Suprapubic skin (tissue), 4 donors: ENCODE results near the gene HTR3B. TPM values are rescaled to one million over a fixed set of nuclear protein-coding genes. Genes with fewer than 3 reads are reported as not detected.

Experiments
- DNase-seq, 2 donors: peaks; one replicate each; pipeline ENCODE4 v3.0.0-alpha.2; 2019; ENCODE audit warnings: low spot score in 2 of 2
- H3K27ac ChIP-seq: fragments of 200-600 bp; sonication (generic); one replicate; pipeline ENCODE4 v1.5.1; 2019
- H3K27me3 ChIP-seq: fragments of 200-600 bp; sonication (generic); one replicate; pipeline ENCODE4 v1.5.1; 2019
- H3K36me3 ChIP-seq: fragments of 200-600 bp; sonication (generic); one replicate; pipeline ENCODE4 v1.5.1; 2019
- H3K4me1 ChIP-seq: fragments of 200-600 bp; sonication (generic); one replicate; pipeline ENCODE4 v1.5.1; 2019
- H3K4me3 ChIP-seq: fragments of 200-600 bp; sonication (generic); one replicate; pipeline ENCODE4 v1.5.1; 2019; ENCODE audit warnings: mild to moderate bottlenecking
- H3K9me3 ChIP-seq: fragments of 200-600 bp; sonication (generic); one replicate; pipeline ENCODE4 v1.5.1; 2019
- EP300 ChIP-seq: sonication (generic); formaldehyde crosslinking; IDR thresholded peaks from one replicate; pipeline ENCODE4 v1.6.1; 2017; ENCODE audit warnings: antibody characterized with exemption
- POLR2A ChIP-seq, 2 donors: fragments of 450-650 bp; IDR thresholded peaks; one replicate each; pipeline ENCODE4 v1.6.1; 2017; ENCODE audit warnings: antibody characterized with exemption in 2 of 2, mild to moderate bottlenecking in 2 of 2, moderate library complexity in 2 of 2
- POLR2AphosphoS5 ChIP-seq, 3 donors: sonication (generic); formaldehyde crosslinking; IDR thresholded peaks; one replicate each; pipeline ENCODE4 v1.6.1; 2017; ENCODE audit warnings: antibody characterized with exemption in 3 of 3
- WGBS: methylation state at CpG from one replicate; pipeline ENCODE4 v1.1.5; 2018; 5-methylcytosine and 5-hydroxymethylcytosine counted together
- total RNA-seq, 4 donors: library from RNA; depleted of rRNA; stranded (reverse); fragments of >200 nt; gene quantifications; one replicate each; pipeline ENCODE4 v1.1.0, GENCODE V29; 2016
- TF ChIP-seq, protein P1 (sequence below), 2 donors: fragments of 200-600 bp in 1 of 2; fragments of 450-650 bp in 1 of 2; sonication (generic) in 1 of 2; IDR thresholded peaks; one replicate each; pipeline ENCODE4 v1.5.1; 2016 to 2019; ENCODE audit warnings: antibody characterized with exemption in 2 of 2, mild to moderate bottlenecking in 1 of 2, moderate library complexity in 1 of 2

Gene HTR3B
- total RNA-seq, 4 donors from 2014 or later: not detected

DNA sequence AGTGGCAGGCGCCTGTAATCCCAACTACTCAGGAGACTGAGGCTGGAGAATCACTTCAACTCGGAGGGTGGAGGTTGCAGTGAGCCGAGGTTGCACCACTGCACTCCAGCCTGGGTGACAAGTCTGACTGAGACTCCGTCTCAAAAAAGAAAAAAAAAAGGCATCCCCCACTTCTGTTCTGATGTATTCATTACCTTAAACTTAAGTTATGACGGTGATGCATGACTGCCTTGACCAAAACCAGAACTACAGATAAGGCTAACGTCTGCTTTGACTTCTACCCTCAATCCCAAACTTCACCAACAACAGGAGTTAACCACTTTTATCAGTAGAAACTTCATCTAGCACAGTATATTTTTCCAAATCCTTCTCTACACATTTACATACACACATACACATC is 80.2 kb downstream of the HTR3B start:
- 67% methylated on average over 6 of the region's 6 CpGs for WGBS
- TF ChIP-seq POLR2AphosphoS5 (IDR thresholded peaks at IDR 0.05): no peak
- TF ChIP-seq, protein P1, sequence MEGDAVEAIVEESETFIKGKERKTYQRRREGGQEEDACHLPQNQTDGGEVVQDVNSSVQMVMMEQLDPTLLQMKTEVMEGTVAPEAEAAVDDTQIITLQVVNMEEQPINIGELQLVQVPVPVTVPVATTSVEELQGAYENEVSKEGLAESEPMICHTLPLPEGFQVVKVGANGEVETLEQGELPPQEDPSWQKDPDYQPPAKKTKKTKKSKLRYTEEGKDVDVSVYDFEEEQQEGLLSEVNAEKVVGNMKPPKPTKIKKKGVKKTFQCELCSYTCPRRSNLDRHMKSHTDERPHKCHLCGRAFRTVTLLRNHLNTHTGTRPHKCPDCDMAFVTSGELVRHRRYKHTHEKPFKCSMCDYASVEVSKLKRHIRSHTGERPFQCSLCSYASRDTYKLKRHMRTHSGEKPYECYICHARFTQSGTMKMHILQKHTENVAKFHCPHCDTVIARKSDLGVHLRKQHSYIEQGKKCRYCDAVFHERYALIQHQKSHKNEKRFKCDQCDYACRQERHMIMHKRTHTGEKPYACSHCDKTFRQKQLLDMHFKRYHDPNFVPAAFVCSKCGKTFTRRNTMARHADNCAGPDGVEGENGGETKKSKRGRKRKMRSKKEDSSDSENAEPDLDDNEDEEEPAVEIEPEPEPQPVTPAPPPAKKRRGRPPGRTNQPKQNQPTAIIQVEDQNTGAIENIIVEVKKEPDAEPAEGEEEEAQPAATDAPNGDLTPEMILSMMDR (IDR thresholded peaks at IDR 0.05): no peak
- TF ChIP-seq EP300: no peak
- no peak for TF ChIP-seq POLR2A (IDR thresholded peaks at IDR 0.05)
- DNase-seq: no peak
- H3K36me3 ChIP-seq: no peaks in the 10 kb centered on the region
- no peaks in the 10 kb centered on the region for H3K4me1 ChIP-seq
- no peak overlapping the region for H3K4me3 ChIP-seq
- no peak overlapping the region for H3K27ac ChIP-seq
- H3K27me3 ChIP-seq: peaks cover 20% of the 10 kb centered on the region
- no peaks in the 10 kb centered on the region for H3K9me3 ChIP-seq

DNA sequence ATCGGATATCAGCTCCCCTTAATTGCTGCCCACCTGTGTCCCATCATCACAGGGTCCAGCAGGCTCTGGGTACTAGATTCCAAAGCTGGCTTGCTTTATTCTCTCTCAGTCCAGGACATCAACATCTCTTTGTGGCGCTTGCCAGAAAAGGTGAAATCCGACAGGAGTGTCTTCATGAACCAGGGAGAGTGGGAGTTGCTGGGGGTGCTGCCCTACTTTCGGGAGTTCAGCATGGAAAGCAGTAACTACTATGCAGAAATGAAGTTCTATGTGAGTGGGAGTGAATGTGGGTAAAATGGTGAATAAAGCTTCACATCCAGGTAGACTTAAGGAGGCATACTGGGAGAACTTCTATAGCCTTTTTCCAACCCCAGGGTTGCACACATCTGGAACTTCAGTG is 81.3 kb downstream of the HTR3B start:
- Histone ChIP-seq H3K9me3 (no peaks in the 10 kb centered on the region), H3K4me3 (no peak overlapping the region), H3K4me1 (no peaks in the 10 kb centered on the region), H3K27me3 (peaks cover 19% of the 10 kb centered on the region), H3K36me3 (no peaks in the 10 kb centered on the region), H3K27ac (no peak overlapping the region)
- TF ChIP-seq, protein P1 (IDR thresholded peaks at IDR 0.05): no peak
- no peak for TF ChIP-seq EP300
- no peak for TF ChIP-seq POLR2A (IDR thresholded peaks at IDR 0.05)
- no peak for TF ChIP-seq POLR2AphosphoS5 (IDR thresholded peaks at IDR 0.05)
- 89% methylated on average over 4 of the region's 4 CpGs for WGBS
- no peak for DNase-seq

DNA sequence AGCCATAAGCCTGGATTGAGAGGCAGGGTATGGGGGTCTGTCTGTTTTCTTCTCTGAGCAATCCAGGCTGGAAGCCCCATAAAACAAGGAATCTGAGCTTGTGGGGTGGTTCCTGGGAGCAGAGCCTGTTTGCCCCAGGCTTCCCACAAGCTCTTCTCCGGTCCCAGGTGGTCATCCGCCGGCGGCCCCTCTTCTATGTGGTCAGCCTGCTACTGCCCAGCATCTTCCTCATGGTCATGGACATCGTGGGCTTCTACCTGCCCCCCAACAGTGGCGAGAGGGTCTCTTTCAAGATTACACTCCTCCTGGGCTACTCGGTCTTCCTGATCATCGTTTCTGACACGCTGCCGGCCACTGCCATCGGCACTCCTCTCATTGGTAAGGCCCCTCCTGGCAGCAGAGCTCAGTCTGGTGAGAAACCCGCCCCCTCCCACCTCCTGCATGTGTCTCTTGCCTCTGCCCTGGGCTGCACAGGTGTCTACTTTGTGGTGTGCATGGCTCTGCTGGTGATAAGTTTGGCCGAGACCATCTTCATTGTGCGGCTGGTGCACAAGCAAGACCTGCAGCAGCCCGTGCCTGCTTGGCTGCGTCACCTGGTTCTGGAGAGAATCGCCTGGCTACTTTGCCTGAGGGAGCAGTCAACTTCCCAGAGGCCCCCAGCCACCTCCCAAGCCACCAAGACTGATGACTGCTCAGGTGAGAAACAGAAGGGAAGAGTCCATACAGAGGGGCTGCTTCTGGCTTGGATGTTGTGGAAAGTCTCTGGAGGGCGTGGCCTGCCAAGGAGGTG is 82.0 kb downstream of the HTR3B start:
- no peak overlapping the region for H3K27ac ChIP-seq
- H3K9me3 ChIP-seq: no peaks in the 10 kb centered on the region
- no peaks in the 10 kb centered on the region for H3K36me3 ChIP-seq
- peaks cover 21% of the 10 kb centered on the region for H3K27me3 ChIP-seq
- WGBS: 86% methylated on average over 15 of the region's 18 CpGs
- H3K4me1 ChIP-seq: no peaks in the 10 kb centered on the region
- TF ChIP-seq EP300 (no peak), POLR2AphosphoS5 (IDR thresholded peaks at IDR 0.05) (no peak), POLR2A (IDR thresholded peaks at IDR 0.05) (no peak)
- TF ChIP-seq, protein P1 (IDR thresholded peaks at IDR 0.05): no peak
- no peak for DNase-seq
- no peak overlapping the region for H3K4me3 ChIP-seq

DNA sequence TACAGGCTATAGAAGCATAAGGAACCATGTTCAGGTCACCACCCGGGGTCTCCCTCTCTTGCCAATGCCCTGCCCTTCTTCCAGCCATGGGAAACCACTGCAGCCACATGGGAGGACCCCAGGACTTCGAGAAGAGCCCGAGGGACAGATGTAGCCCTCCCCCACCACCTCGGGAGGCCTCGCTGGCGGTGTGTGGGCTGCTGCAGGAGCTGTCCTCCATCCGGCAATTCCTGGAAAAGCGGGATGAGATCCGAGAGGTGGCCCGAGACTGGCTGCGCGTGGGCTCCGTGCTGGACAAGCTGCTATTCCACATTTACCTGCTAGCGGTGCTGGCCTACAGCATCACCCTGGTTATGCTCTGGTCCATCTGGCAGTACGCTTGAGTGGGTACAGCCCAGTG is 84.8 kb downstream of the HTR3B start:
- H3K36me3 ChIP-seq: no peaks in the 10 kb centered on the region
- 83% methylated on average over 13 of the region's 15 CpGs for WGBS
- H3K27ac ChIP-seq: no peak overlapping the region
- H3K27me3 ChIP-seq: peaks cover 36% of the 10 kb centered on the region
- no peaks in the 10 kb centered on the region for H3K9me3 ChIP-seq
- DNase-seq: no peak
- H3K4me3 ChIP-seq: no peak overlapping the region
- TF ChIP-seq, protein P1 (IDR thresholded peaks at IDR 0.05): no peak
- TF ChIP-seq POLR2A (IDR thresholded peaks at IDR 0.05) (no peak), POLR2AphosphoS5 (IDR thresholded peaks at IDR 0.05) (no peak), EP300 (no peak)
- H3K4me1 ChIP-seq: no peaks in the 10 kb centered on the region

DNA sequence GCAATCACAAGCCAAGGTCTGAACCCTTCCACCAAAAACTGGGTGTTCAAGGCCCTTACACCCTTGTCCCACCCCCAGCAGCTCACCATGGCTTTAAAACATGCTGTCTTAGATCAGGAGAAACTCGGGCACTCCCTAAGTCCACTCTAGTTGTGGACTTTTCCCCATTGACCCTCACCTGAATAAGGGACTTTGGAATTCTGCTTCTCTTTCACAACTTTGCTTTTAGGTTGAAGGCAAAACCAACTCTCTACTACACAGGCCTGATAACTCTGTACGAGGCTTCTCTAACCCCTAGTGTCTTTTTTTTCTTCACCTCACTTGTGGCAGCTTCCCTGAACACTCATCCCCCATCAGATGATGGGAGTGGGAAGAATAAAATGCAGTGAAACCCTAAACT is 85.3 kb downstream of the HTR3B start:
- H3K27me3 ChIP-seq: peaks cover 36% of the 10 kb centered on the region
- WGBS: 72% methylated on average over 2 of the region's 2 CpGs
- no peak for DNase-seq
- no peak overlapping the region for H3K27ac ChIP-seq
- H3K9me3 ChIP-seq: no peaks in the 10 kb centered on the region
- H3K4me1 ChIP-seq: no peaks in the 10 kb centered on the region
- H3K4me3 ChIP-seq: no peak overlapping the region
- TF ChIP-seq POLR2A (IDR thresholded peaks at IDR 0.05): no peak
- no peak for TF ChIP-seq EP300
- TF ChIP-seq POLR2AphosphoS5 (IDR thresholded peaks at IDR 0.05): no peak
- TF ChIP-seq, protein P1 (IDR thresholded peaks at IDR 0.05): no peak
- H3K36me3 ChIP-seq: no peaks in the 10 kb centered on the region
